MM.1S (cell line): ENCODE measurements around the gene TEX101.

ENCODE experiments used
- DNase-seq: peaks from one replicate; pipeline ENCODE4 v3.0.0-alpha.2; 2015
- H2AFZ ChIP-seq: fragments of 300-600 bp; sonication (generic); 2 replicates; pipeline ENCODE4 v1.6.0; 2016; ENCODE audit warnings: antibody characterized with exemption, low read length
- H3F3A ChIP-seq: fragments of 300-600 bp; sonication (generic); 2 replicates; pipeline ENCODE4 v1.6.1; 2016; ENCODE audit warnings: mild to moderate bottlenecking, antibody characterized with exemption, low read length, moderate library complexity, mixed read lengths; ENCODE audit not compliant: insufficient read depth
- H3K27ac ChIP-seq: fragments of 300-600 bp; sonication (generic); 2 replicates; pipeline ENCODE4 v1.5.1; 2016; ENCODE audit warnings: mild to moderate bottlenecking, low read length
- H3K27me3 ChIP-seq: fragments of 300-600 bp; sonication (generic); replicated peaks from 2 replicates; pipeline ENCODE4 v1.6.0; 2016; ENCODE audit warnings: low read length; ENCODE audit not compliant: insufficient read depth
- H3K36me3 ChIP-seq: fragments of 300-600 bp; sonication (generic); replicated peaks from 2 replicates; pipeline ENCODE4 v1.6.1; 2016; ENCODE audit warnings: mild to moderate bottlenecking, low read length, mixed read lengths; ENCODE audit not compliant: insufficient read depth
- H3K4me1 ChIP-seq: fragments of 300-600 bp; sonication (generic); 2 replicates; pipeline ENCODE4 v1.6.1; 2016; ENCODE audit warnings: low read length, mixed read lengths
- H3K4me2 ChIP-seq: fragments of 300-600 bp; sonication (generic); 2 replicates; pipeline ENCODE4 v1.6.0; 2016; ENCODE audit warnings: low read depth, low read length
- H3K4me3 ChIP-seq: fragments of 300-600 bp; sonication (generic); 2 replicates; pipeline ENCODE4 v1.5.1; 2016; ENCODE audit warnings: low read length, mixed read lengths
- H3K79me2 ChIP-seq: fragments of 300-600 bp; sonication (generic); 2 replicates; pipeline ENCODE4 v1.6.1; 2016; ENCODE audit warnings: mixed run types, low read length, mixed read lengths
- H3K9ac ChIP-seq: fragments of 300-600 bp; sonication (generic); 2 replicates; pipeline ENCODE4 v1.6.1; 2016; ENCODE audit warnings: low read length, mixed read lengths
- H3K9me2 ChIP-seq: fragments of 300-600 bp; sonication (generic); replicated peaks from 2 replicates; pipeline ENCODE4 v1.6.1; 2016; ENCODE audit warnings: mild to moderate bottlenecking, low read length, mixed read lengths; ENCODE audit not compliant: insufficient read depth
- H3K9me3 ChIP-seq: fragments of 300-600 bp; sonication (generic); replicated peaks from 2 replicates; pipeline ENCODE4 v1.6.1; 2016; ENCODE audit warnings: mild to moderate bottlenecking, low read length, mixed read lengths; ENCODE audit not compliant: insufficient read depth
- H4K20me1 ChIP-seq: fragments of 300-600 bp; sonication (generic); 2 replicates; pipeline ENCODE4 v1.6.1; 2016; ENCODE audit warnings: mild to moderate bottlenecking, low read length, moderate library complexity, mixed read lengths; ENCODE audit not compliant: insufficient read depth
- CTCF ChIP-seq: fragments of 300-600 bp; sonication (generic); IDR thresholded peaks from 2 replicates; pipeline ENCODE4 v1.5.1; 2016; ENCODE audit warnings: antibody characterized with exemption, low read length, mixed read lengths
- EZH2 ChIP-seq: fragments of 300-600 bp; sonication (generic); optimal IDR thresholded peaks from 2 replicates; pipeline ENCODE3; 2017; ENCODE audit warnings: low read depth, mild to moderate bottlenecking, antibody characterized with exemption, low read length, mixed read lengths
- EZH2phosphoT487 ChIP-seq: fragments of 300-600 bp; sonication (generic); IDR thresholded peaks from 2 replicates; pipeline ENCODE4 v1.6.1; 2018; ENCODE audit warnings: antibody characterized with exemption, low read length

The TEX101 gene

DNA sequence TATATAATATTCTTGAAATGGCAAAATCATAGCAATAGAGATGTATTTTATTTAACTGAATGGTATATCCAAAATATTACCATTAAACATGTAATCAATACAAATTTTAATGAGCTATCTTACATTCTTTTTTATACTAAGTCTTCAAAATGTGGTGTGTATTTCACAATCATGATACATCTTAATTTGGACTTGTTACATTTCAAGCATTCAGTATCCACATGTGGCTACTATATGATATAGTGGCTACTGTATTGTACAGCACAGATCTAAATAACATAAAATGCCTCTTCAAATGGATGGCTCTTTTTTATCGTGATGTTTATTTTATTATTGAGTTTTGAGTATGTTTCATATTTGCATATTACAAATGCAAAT, 8.0 kb downstream of the TEX101 start:
- H2AFZ ChIP-seq = no peak overlapping the region
- no peak overlapping the region for H3K4me2 ChIP-seq
- H4K20me1 ChIP-seq = no peaks in the 10 kb centered on the region
- no peaks in the 10 kb centered on the region for H3K9me3 ChIP-seq
- TF ChIP-seq CTCF (no peak), EZH2 (no peak), EZH2phosphoT487 (no peak)
- no peaks in the 10 kb centered on the region for H3K4me1 ChIP-seq
- H3K9me2 ChIP-seq = no peaks in the 10 kb centered on the region
- H3F3A ChIP-seq = no peaks in the 10 kb centered on the region
- no peaks in the 10 kb centered on the region for H3K79me2 ChIP-seq
- H3K36me3 ChIP-seq = no peaks in the 10 kb centered on the region
- H3K4me3 ChIP-seq = no peak overlapping the region
- H3K27me3 ChIP-seq = no peaks in the 10 kb centered on the region
- no peak overlapping the region for H3K9ac ChIP-seq
- DNase-seq = no peak
- no peak overlapping the region for H3K27ac ChIP-seq

DNA sequence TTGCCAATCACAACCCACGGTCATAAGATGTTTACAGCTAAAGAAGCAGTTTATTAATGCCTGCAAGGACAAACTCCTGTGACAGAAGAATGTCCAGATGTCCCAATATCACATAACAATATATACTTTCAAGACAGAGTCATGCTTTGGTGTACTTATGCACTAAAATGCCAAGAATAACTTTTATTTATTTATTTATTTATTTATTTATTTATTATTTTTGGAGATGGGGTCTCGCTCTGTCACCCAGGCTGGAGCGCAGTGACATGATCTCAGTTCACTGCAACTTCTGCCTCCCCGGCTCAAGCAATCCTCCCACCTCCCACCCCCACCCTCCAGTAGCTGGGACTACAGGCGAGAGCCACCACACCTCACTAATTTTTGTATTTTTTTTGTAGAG, 9.1 kb downstream of the TEX101 start:
- no peaks in the 10 kb centered on the region for H3K9me3 ChIP-seq
- H3K4me3 ChIP-seq = no peak overlapping the region
- no peak overlapping the region for H3K4me2 ChIP-seq
- H3F3A ChIP-seq = no peaks in the 10 kb centered on the region
- no peaks in the 10 kb centered on the region for H3K79me2 ChIP-seq
- H3K27me3 ChIP-seq = no peaks in the 10 kb centered on the region
- no peaks in the 10 kb centered on the region for H3K9me2 ChIP-seq
- H3K9ac ChIP-seq = no peak overlapping the region
- no peak overlapping the region for H3K27ac ChIP-seq
- no peaks in the 10 kb centered on the region for H3K4me1 ChIP-seq
- no peak for DNase-seq
- no peak overlapping the region for H2AFZ ChIP-seq
- H4K20me1 ChIP-seq = no peaks in the 10 kb centered on the region
- H3K36me3 ChIP-seq = no peaks in the 10 kb centered on the region
- TF ChIP-seq EZH2 (no peak), EZH2phosphoT487 (no peak), CTCF (no peak)

- Histone ChIP-seq H2AFZ (no peak overlapping the region), H3K79me2 (no peaks in the 10 kb centered on the region), H4K20me1 (no peaks in the 10 kb centered on the region), H3K36me3 (no peaks in the 10 kb centered on the region), H3K9me2 (no peaks in the 10 kb centered on the region), H3K9me3 (no peaks in the 10 kb centered on the region), H3K9ac (no peak overlapping the region), H3K27ac (no peak overlapping the region), H3K4me2 (no peak overlapping the region), H3F3A (no peaks in the 10 kb centered on the region; the same call in 1 of the 2 replicates), H3K27me3 (no peaks in the 10 kb centered on the region), H3K4me1 (no peaks in the 10 kb centered on the region), H3K4me3 (no peak overlapping the region)
- DNase-seq = peak; percentile 11
- TF ChIP-seq CTCF (peak; percentile 49), EZH2 (no peak), EZH2phosphoT487 (no peak)
Measured at GRCh38 chr19:43425567-43426392, 11.1 kb downstream of the TEX101 start.
